ENCODE data around the gene ZBTB7C. TPM values are rescaled to one million over a fixed set of nuclear protein-coding genes. Genes with fewer than 3 reads are reported as not detected.

ZBTB7C gene
- total and polyA plus RNA-seq, 9 of the 15 experiments (the other 6 are each of a cell fraction or from before 2014, with no cell fraction given): not detected

- Histone ChIP-seq H3K79me2 (ENCODE audit: control insufficient read depth, insufficient read depth, low read length) (no peaks in the 10 kb centered on the region), H2AFZ (ENCODE audit: low read depth, low read length) (no peak overlapping the region), H3K27me3 (ENCODE audit: control insufficient read depth in 2 of 2, insufficient read depth in 2 of 2, low read length in 2 of 2) (peaks cover 0 to 9% of the 10 kb centered on the region in 2 experiments; a peak in 2 of 5 replicates), H3K27ac (ENCODE audit: extremely low read depth, low read depth, low read length) (no peak overlapping the region), H3K9me3 (replicated peaks; ENCODE audit: control insufficient read depth, insufficient read depth, low read depth, low read length) (no peaks in the 10 kb centered on the region), H3K9me1 (ENCODE audit: control insufficient read depth, insufficient read depth, low read length) (no peaks in the 10 kb centered on the region), H3K9ac (ENCODE audit: insufficient read depth in 1 of 2, low read depth in 2 of 2, low read length in 2 of 2) (no peak overlapping the region; a peak in 1 of 4 replicates), H3K4me2 (ENCODE audit: insufficient read depth, low read length) (no peak overlapping the region), H3K4me1 (replicated peaks in 1 of 2; ENCODE audit: control insufficient read depth in 2 of 2, insufficient read depth in 2 of 2, low read length in 2 of 2) (no peaks in the 10 kb centered on the region; a peak in 1 of 5 replicates), H3K4me3 (no peak overlapping the region), H4K20me1 (replicated peaks; ENCODE audit: control insufficient read depth, insufficient read depth, low read length) (no peaks in the 10 kb centered on the region; the same call in 1 of the 2 replicates), H3K36me3 (ENCODE audit: control insufficient read depth, insufficient read depth, low read length) (no peaks in the 10 kb centered on the region)
- 0% methylated on average over 4 of the region's 4 CpGs for WGBS (ENCODE audit: insufficient coverage, low coverage, missing lambda C conversion rate)
- ChIA-PET POLR2A (interaction anchor here (1.1 kb wide), 1 partner anchor 14 kb away, joined by 3 read pairs; no protein-coding TSS in a partner anchor), CTCF (ENCODE audit: low intra/inter-chr PET ratio) (no interaction called here)
- intact Hi-C loops (cut with micrococcal nuclease) (no loop called here), in situ Hi-C loops (cut with MboI) (no loop called here)
- TF ChIP-seq NRF1 (conservative IDR thresholded peaks at IDR 0.05 in 1 of 2, IDR thresholded peaks at IDR 0.05 in 1 of 2) (no peak), FOSL1 (tag; conservative IDR thresholded peaks at IDR 0.05) (no peak), FOXP4 (CRISPR knock-in tag; IDR thresholded peaks at IDR 0.05; ENCODE audit: borderline replicate concordance) (no peak), KLF10 (CRISPR knock-in tag; IDR thresholded peaks at IDR 0.05) (no peak), SLC30A9 (CRISPR knock-in tag; IDR thresholded peaks at IDR 0.05) (no peak), HEY1 (CRISPR knock-in tag; IDR thresholded peaks at IDR 0.05; ENCODE audit: borderline replicate concordance) (no peak), SNAPC5 (CRISPR knock-in tag; IDR thresholded peaks at IDR 0.05) (no peak), ZNF551 (CRISPR knock-in tag; IDR thresholded peaks at IDR 0.05) (no peak), ZNF316 (IDR thresholded peaks at IDR 0.05) (no peak), ARID1B (IDR thresholded peaks at IDR 0.05) (no peak), BCLAF1 (IDR thresholded peaks at IDR 0.05; ENCODE audit: borderline replicate concordance in 1 of 2, control insufficient read depth in 1 of 2, low read depth in 2 of 2, low read length in 1 of 2) (no peak), NCOA6 (IDR thresholded peaks at IDR 0.05) (no peak), NEUROD1 (IDR thresholded peaks at IDR 0.05; ENCODE audit: borderline replicate concordance, low read depth, low read length, partially characterized antibody) (no peak), TCF7 (IDR thresholded peaks at IDR 0.05; ENCODE audit: borderline replicate concordance) (no peak), ZKSCAN3 (CRISPR knock-in tag; IDR thresholded peaks at IDR 0.05) (no peak)
- no TSS peak for BruUV-seq (replicated peaks)
- no peak for FAIRE-seq
- no peak for ATAC-seq
- no peak for DNase-seq (ENCODE audit: extremely low read depth in 1 of 4, low spot score in 3 of 4)
Measured at GRCh38 chr18:48080546-48080945, 328.6 kb downstream of the ZBTB7C start.

All from K562 (cell line).